Measurements from ENCODE around the gene PAF1. TPM values are rescaled to one million over a fixed set of nuclear protein-coding genes. Genes with fewer than 3 reads are reported as not detected.

PAF1 gene
- polyA plus RNA-seq, 1 donor from 2014 or later = 64.1 TPM

DNA sequence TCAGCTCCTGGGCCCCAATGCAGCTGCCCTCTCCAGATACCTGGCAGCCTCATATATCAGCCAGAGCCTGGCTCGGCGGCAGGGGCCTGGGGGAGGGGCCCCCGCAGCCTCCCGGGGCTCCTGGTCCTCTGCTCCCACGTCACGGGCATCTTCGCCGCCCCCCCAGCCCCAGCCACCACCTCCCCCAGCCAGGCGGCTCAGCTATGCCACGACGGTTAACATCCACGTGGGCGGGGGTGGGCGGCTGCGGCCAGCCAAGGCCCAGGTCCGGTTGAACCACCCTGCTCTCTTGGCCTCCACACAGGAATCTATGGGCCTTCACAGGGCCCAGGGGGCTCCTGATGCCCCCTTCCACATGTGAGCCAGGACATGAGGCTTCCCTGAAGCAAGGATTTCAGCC, 34.0 kb upstream of the PAF1 start:
- Mint-ChIP-seq H3K27ac (no peak overlapping the region), H3K4me3 (peak overlapping the region in 1 of 4 donors; percentile 62), H3K27me3 (no peaks in the 10 kb centered on the region), H3K4me1 (no peaks in the 10 kb centered on the region), H3K36me3 (no peaks in the 10 kb centered on the region), H3K9me3 (no peaks in the 10 kb centered on the region)

- Mint-ChIP-seq H3K27ac (peak overlapping the region in 2 of 3 donors; percentile 56 to 65), H3K36me3 (peaks cover 2% of the 10 kb centered on the region), H3K4me1 (no peaks in the 10 kb centered on the region), H3K9me3 (no peaks in the 10 kb centered on the region), H3K4me3 (no peak overlapping the region), H3K27me3 (no peaks in the 10 kb centered on the region)
Measured at GRCh38 chr19:39423258-39424086, 32.6 kb upstream of the PAF1 start.

- Mint-ChIP-seq H3K27me3 (no peaks in the 10 kb centered on the region), H3K27ac (no peak overlapping the region), H3K36me3 (peaks cover 2% of the 10 kb centered on the region)
Measured at GRCh38 chr19:39422020-39422419, 31.1 kb upstream of the PAF1 start.

DNA sequence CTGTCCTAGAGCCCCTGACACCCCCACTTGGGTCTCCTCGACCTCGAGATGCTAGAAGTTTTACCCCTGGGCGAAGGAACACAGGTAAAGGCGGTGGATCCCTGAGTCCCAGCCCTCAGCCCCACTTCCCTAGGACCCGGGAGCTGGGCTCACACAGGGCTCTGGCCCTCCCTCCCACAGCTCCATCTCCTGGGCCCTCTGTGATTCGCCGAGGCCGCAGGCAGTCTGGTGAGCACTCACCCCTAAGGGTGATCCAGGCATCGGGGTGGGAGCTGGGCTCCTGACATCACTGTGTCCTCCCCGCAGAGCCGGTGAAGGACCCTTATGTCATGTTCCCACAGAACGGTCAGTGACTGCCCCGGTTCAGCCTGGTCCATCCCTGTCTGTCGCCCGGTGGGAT, 29.9 kb upstream of the PAF1 start:
- H3K4me1 Mint-ChIP-seq = peaks cover 0 to 3% (median 0%) of the 10 kb centered on the region in 3 donors
- H3K27me3 Mint-ChIP-seq = no peaks in the 10 kb centered on the region
- peaks cover 2% of the 10 kb centered on the region for H3K36me3 Mint-ChIP-seq
- H3K27ac Mint-ChIP-seq = no peak overlapping the region
- no peak overlapping the region for H3K4me3 Mint-ChIP-seq
- no peaks in the 10 kb centered on the region for H3K9me3 Mint-ChIP-seq

More at GRCh38 chr19:39422020-39422419, 31.1 kb upstream of the PAF1 start:
- peaks cover 0 to 3% (median 0%) of the 10 kb centered on the region in 3 donors for H3K4me1 Mint-ChIP-seq
- H3K4me3 Mint-ChIP-seq = no peak overlapping the region
- no peaks in the 10 kb centered on the region for H3K9me3 Mint-ChIP-seq

DNA sequence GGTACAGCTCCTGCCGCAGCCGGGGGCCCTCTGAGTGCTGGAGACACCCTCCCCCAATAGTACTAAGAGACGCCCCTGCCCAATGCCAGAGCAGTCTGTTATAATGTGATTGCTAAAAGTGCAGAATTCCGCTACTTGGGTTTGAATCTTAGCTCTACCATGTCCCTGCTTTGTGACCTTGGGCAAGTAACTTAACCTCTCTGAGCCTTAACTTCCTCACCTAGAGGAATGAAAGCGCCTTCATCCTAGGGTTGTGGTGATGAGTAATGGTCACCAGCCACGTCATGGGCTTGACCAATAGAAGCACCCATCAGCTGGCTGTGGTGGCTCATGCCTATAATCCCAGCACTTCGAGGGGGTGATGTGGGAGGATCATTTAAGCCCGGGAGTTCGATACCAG, 28.1 kb upstream of the PAF1 start:
- Mint-ChIP-seq H3K4me3 (peak overlapping the region in 1 of 4 donors; percentile 75), H3K4me1 (peaks cover 3 to 6% (median 5%) of the 10 kb centered on the region in 3 donors), H3K27me3 (no peaks in the 10 kb centered on the region)

DNA sequence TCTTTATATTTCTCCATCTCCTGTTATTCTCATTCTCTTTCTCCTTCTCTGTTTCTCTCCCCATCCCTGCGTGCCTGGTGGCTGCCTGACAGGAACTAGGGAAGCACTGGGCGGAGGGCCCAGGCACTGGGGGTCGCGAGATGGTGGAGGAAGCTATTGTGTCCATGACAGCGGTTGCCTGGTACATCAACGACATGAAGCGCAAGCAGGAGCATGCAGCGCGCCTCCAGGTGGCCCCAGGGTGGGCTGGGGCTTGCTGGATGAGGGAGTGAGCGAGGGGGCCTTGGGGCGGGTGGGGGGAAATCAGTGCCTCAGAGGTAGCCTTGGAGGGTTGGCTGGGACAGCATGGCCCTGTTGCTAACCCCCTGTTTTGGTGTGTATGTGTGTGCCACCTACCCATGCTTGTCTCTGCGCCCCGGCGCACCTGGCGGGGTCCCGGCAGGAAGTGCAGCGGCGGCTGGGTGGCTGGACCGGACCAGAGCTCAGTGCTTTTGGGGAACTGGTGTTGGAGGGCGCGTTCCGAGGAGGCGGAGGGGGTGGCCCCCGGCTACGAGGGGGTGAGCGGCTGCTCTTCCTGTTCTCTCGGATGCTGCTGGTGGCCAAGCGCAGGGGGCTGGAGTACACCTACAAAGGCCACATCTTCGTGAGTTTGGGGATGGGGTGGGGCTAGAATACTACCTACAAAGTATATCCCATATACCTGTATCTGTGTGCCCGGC, 26.7 kb upstream of the PAF1 start:
- peaks cover 2% of the 10 kb centered on the region for H3K36me3 Mint-ChIP-seq
- no peaks in the 10 kb centered on the region for H3K9me3 Mint-ChIP-seq
- peaks cover 5 to 10% (median 5%) of the 10 kb centered on the region in 3 donors for H3K4me1 Mint-ChIP-seq
- peak overlapping the region in 2 of 3 donors; percentile 59 to 96 for H3K27ac Mint-ChIP-seq
- H3K4me3 Mint-ChIP-seq = peak overlapping the region in 1 of 4 donors; percentile 68
- no peaks in the 10 kb centered on the region for H3K27me3 Mint-ChIP-seq

More for the DNA sequence above, 28.1 kb upstream of the PAF1 start:
- H3K36me3 Mint-ChIP-seq = peaks cover 2% of the 10 kb centered on the region
- H3K27ac Mint-ChIP-seq = peak overlapping the region in 1 of 3 donors; percentile 96
- no peaks in the 10 kb centered on the region for H3K9me3 Mint-ChIP-seq

DNA sequence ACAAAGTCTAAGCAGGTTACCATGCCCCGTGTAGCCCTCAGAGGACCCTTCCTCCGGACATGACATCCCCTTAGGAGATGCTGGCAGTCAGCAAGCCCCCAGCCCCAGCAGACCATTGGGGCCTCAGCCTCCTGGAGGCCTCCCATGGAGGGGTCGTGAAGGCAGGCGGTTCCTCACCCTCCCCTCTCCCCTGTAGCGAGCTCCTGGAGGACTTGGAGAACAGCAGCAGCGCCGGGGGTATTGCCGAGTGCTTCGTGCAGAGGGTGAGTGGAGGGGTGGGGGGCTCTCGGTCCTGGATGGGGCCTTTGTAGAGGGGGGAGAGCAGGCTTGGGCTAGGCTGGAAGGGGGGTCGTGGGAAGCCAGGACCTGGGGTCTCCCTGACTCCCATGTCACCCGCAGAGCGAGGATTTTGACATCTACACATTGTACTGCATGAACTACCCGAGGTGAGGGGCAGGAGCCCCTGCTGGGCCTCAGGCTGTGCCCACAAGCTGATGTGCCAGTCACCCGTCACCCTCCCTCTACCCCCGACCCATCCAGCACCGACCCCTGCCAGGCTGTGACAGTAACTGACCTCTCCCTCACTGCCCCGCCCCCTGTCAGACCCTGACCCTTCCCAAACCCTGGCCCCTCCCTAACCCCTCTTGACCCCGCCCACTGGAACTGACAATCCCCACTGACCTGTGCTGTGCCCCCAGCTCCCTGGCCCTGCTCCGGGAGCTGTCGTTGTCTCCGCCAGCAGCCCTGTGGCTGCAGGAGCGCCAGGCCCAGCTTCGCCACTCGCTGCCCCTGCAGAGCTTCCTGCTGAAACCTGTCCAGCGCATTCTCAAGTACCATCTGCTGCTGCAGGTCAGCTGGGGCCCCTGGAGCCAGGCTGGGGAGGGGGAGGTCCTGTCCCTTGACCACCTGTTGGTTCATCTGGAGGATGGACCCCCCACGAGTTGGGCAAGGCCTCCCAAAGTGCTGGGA, 25.5 kb upstream of the PAF1 start:
- peaks cover 13 to 15% (median 14%) of the 10 kb centered on the region in 3 donors for H3K4me1 Mint-ChIP-seq
- H3K36me3 Mint-ChIP-seq = peaks cover 4% of the 10 kb centered on the region
- H3K27ac Mint-ChIP-seq = peak overlapping the region in 1 of 3 donors; percentile 96
- peaks cover 2% of the 10 kb centered on the region for H3K27me3 Mint-ChIP-seq
- peak overlapping the region in 1 of 4 donors; percentile 68 for H3K4me3 Mint-ChIP-seq
- peaks cover 0 to 2% (median 0%) of the 10 kb centered on the region in 3 donors for H3K9me3 Mint-ChIP-seq

GRCh38 chr19:39415111-39416046, 24.5 kb upstream of the PAF1 start:
- Mint-ChIP-seq H3K27ac (peak overlapping the region in 2 of 3 donors; percentile 74 to 95), H3K9me3 (peaks cover 0 to 2% (median 0%) of the 10 kb centered on the region in 3 donors), H3K36me3 (peaks cover 4% of the 10 kb centered on the region), H3K27me3 (peaks cover 2% of the 10 kb centered on the region), H3K4me1 (peaks cover 22 to 24% (median 23%) of the 10 kb centered on the region in 3 donors), H3K4me3 (peak overlapping the region in 3 of 4 donors; percentile 35 to 83 (median 46))

- peaks cover 23 to 25% (median 24%) of the 10 kb centered on the region in 3 donors for H3K4me1 Mint-ChIP-seq
- H3K36me3 Mint-ChIP-seq = peaks cover 4% of the 10 kb centered on the region
- H3K27me3 Mint-ChIP-seq = peaks cover 2% of the 10 kb centered on the region
- H3K4me3 Mint-ChIP-seq = peak overlapping the region; percentile 81 to 94 (median 85)
- peak overlapping the region; percentile 80 to 100 (median 95) for H3K27ac Mint-ChIP-seq
- peaks cover 0 to 2% (median 0%) of the 10 kb centered on the region in 3 donors for H3K9me3 Mint-ChIP-seq
Measured at GRCh38 chr19:39413911-39414608, 23.2 kb upstream of the PAF1 start.

DNA sequence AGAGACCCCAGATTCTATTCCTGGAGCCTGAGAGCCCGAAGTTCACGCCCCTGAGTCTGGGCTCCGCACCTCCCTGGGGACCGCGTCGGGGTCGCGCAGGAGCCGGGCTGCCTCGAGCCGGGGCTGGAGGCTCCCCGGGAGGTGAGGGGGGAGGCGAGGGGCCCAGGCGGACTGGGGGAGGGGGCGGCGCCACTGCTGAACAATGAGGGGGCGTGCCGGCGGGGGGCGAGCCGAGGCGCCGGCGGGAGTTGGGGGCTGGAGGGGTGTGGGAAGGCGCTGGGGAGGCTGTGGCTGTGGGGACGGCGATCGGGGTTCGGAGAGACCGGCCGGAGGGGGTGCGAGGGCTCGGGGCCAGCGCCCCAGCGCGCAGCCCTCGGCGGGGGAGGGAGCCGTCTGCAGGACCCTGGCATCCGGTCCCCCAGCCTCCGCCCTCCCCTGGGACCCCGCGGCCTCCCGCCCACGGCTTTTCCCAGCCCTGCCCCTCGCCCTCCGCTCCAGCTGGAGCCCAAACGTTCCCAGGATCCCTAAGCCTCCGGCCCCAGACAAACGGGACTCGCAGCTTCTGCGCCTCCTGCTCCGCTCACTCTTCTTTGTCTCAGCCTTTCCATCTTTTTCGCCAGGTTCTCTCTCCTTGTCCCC, 22.5 kb upstream of the PAF1 start:
- peak overlapping the region; percentile 94 to 97 (median 96) for H3K4me3 Mint-ChIP-seq
- peaks cover 2% of the 10 kb centered on the region for H3K27me3 Mint-ChIP-seq
- H3K4me1 Mint-ChIP-seq = peaks cover 23 to 26% (median 25%) of the 10 kb centered on the region in 3 donors
- H3K9me3 Mint-ChIP-seq = peaks cover 0 to 2% (median 0%) of the 10 kb centered on the region in 3 donors
- H3K36me3 Mint-ChIP-seq = peaks cover 10% of the 10 kb centered on the region
- H3K27ac Mint-ChIP-seq = peak overlapping the region; percentile 100

DNA sequence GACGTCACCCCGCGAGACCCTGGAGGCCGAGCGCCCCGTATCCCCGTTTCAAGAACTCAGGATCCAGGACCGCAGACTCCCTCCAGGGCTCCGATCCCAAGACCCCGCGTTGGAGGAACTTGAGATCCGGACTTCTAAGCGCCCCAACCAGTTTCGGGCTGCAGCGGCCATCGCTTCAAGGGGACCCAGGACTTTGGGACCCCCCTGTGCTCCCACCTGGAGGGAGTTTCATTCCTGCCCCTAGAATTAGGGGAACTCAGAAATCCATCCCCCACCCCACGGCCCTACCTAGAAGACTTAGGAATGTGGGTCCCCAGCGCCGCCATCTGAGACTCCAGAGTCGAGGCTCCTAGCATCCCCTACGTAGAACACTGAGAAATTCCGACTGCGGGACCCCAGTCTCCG, 22.0 kb upstream of the PAF1 start:
- Mint-ChIP-seq H3K4me1 (peaks cover 23 to 26% (median 25%) of the 10 kb centered on the region in 3 donors), H3K9me3 (peaks cover 0 to 2% (median 0%) of the 10 kb centered on the region in 3 donors), H3K27me3 (peaks cover 2% of the 10 kb centered on the region), H3K27ac (peak overlapping the region; percentile 100), H3K4me3 (peak overlapping the region; percentile 94 to 97 (median 96)), H3K36me3 (peaks cover 14% of the 10 kb centered on the region)

GRCh38 chr19:39412100-39412866, 21.4 kb upstream of the PAF1 start, which contains the start of gene PLEKHG2:
TSS of gene PLEKHG2 (plus strand) at chr19:39412669. CDS start at chr19:39414087, 1,418 bp downstream.
- H3K36me3 Mint-ChIP-seq = peaks cover 15% of the 10 kb centered on the region
- H3K4me3 Mint-ChIP-seq = peak within 1 kb of the TSS; percentile 94 to 97 (median 96)
- peak within 1 kb of the TSS; percentile 100 for H3K27ac Mint-ChIP-seq
- peaks cover 0 to 2% (median 0%) of the 10 kb centered on the region in 3 donors for H3K9me3 Mint-ChIP-seq
- H3K27me3 Mint-ChIP-seq = peaks cover 2% of the 10 kb centered on the region
- peaks cover 23 to 25% (median 24%) of the 10 kb centered on the region in 3 donors for H3K4me1 Mint-ChIP-seq

All from IgD-negative memory B cell (primary cell).